HG02610 (cell line): Measurements from ENCODE around the gene STMN3.

ENCODE experiments used
- ATAC-seq: cut with Tn5 transposase; IDR thresholded peaks from one replicate; pipeline ENCODE4 v1.9.1; 2021; ENCODE audit warnings: mild to moderate bottlenecking, moderate library complexity; ENCODE audit not compliant: unreplicated experiment

STMN3 gene

DNA sequence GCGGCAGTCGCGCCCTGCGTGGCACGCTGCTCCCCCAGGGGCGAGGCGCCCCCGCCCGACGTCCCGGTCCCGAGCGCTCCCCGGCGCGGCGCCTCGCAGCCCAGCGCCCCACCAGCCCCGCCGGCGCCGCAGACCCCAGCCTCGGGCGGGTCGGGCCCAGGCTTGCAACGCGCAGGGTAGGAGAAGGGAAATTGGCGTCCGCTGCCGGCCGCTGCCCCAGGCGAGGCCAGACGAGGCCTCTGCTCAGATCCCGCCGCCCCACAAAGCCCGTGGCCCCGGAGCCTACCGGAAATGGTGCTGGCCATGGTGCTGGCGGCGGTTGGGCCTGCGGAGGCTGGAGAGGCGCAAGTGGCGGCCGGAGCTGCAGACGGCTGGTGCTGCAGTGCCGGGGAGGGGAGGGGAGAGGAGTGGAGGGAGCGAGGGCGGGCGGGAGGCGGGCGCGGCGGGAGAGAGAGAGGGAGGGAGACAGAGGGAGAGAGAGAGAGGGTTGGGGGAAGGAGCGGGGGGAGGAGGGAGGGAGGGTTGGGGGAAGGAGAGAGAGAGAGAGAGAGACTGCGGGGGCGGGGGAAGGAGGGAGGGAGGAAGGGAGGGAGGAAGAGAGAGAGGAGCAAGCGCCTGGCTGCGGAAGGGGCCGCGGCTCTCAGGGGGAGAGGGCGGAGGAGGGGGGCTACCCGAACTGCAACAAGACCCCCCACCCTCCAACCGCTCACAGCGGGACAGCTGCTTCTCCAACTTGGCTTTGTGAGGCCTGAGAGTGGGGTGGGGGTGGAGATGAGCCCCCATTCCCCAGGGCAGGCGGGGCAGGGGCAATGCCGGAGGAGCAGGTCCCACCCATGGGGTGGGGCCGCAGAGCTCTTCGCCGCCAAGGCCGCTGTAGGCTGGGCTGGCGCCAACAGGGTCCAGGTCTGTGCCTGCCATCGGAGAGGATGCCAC, at the start of gene STMN3:
Gene STMN3 (minus strand): TSS at position 384 of the 933 bp plus-strand sequence. CDS start 79 bp downstream, at position 305.
- ATAC-seq = no peak

DNA sequence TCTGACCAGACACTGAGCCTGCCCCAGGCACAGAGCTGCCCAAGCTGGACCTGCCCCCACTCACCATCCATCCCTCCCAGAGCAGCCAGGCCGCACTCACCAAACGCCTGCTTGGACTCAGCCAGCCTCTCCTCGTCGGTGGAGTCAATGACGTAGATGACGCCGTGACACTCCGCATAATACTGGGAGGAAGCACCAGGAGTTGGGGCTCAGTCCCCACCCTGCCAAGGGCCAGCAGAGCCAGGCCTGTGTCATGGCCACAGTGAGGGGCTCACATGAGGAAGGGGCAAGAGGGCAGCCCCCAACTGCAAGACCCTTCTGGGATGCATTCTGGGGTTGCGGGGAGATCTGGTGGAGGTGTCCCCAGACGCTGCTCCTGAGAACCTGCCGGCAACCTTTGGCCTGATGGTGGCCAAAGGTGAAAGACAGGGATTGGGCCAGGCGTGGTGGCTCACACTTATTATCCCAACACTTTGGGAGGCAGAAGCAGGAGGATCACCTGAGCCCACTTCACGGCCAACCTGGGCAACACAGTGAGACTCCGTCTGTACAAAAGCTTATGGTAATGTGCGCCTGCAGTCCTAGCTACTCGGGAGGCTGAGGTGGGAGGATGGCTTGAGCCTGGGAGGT, 48.9 kb upstream of the STMN3 start:
- ATAC-seq = no peak

DNA sequence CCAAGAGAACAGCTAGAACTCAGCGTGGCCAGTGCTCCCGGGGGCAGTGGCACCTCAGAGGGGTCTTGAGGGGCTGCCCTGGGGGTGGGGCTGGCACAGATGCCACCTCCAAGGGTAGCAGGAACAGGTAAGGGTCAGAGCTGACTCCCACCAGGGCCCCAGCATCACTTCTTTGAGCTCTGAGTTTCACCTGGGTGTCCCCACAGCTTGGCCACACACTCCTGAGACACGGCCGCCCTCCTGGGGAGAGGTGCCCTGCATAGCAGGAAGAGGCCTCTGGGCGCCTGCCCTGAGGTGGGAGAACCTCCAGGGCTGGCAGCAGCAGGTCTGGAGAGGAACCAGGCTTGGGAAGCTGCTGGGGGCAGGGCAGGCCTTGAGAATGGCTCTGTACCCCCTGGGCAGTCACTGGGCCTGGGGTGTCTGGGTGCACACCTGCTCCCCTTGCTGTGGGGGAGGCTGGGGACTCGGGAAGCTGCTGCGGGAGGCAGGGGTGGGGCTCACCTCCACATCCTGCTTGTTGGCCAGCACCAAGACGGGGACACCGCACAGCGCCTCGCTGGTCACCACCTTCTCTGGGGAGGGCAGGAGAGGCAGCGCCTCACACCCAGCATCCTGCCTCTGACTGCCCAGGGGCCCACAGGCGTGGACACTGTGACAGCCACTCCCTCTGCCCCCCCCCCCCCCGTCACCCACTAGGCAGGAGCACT, 48.3 kb upstream of the STMN3 start:
- no peak for ATAC-seq

DNA sequence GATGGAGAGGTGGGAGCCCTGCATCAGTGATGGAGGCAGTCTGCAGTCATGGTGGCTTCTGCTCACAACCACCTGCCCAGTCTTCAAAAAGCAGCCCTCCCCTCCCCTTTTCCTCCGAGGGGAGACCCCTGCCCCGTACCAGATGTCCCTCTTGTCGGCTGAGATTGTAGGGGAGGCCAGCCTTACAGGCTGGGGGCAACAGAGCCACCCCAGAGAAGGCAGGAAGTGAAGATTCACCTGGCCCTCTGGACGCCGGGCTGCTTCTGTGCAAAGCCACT, 47.8 kb upstream of the STMN3 start:
- no peak for ATAC-seq

DNA sequence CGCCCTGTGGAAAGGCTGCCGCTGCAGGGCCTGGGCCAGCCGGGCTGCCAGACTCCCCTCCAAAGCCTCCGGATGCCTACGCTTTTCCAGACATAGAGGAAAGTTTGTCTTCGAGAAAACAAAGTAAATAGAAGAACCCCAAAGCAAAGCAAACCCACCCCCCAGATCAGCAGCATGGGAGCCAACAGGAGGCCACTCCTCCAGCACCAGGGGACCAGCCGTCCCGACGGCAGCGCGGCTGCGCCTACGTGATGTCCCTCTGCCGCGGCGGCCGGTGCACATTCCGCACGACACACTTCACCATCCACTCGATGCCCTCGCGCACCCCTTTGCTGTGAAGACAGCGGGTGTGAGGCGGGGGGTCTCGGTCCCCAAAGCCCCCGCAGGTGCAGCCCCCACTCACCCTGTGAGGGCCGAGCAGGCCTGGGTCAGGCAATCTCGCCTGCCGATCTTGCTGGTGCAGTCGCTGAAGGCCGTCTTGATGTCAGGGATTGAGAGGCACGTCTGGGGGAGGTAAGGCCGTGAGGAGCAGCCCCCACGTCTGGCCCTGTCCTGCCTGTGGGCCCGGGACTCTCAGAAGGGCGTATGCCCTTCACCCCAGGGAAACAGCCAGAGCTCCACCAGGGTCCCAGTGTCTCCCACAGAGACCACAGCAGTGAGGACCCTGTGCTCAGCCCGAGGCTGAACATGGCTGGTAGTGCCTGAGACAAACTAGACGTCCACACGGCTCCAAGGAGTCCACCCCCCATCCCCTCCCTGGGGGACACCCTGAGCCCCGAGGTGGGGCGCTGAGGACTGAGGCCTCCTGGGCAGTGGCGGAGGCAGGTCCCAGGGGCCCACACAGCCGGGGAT, 47.2 kb upstream of the STMN3 start:
- ATAC-seq = no peak

DNA sequence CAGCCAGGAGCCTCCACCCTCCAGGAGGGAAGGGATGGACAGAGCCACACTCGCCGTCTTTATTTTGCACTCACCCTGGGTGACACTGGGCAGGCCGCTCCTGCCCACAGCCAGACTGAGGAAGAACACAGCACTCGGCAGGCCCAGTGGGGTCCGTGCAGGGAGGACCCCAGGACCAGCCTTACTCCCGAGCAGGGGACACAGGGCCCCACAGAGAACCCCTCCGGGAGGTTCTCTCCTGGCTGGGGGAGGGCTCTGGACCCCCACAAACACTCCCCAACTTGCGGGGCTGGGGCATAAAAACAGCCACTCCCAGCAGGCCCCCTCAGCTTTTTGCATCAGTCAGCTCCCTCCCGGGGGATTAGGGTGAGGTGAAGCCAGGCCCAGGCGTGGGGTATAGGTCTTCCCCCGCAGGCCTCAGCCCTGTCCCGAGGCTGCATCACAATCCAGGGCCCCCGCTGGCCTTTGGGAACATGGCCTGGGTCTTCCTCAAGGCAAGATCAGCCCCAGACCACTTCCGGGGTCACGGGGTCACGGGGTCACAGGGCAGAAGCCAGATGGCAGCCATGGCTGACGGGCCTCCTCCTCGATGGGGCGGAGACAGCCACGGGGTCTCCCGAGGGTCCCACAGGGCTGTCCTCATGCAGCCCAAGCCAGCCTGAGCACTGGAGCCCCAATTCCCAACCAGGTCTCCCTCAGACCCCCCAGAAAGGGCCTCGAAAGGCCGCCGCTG, 46.4 kb upstream of the STMN3 start:
- no peak for ATAC-seq

DNA sequence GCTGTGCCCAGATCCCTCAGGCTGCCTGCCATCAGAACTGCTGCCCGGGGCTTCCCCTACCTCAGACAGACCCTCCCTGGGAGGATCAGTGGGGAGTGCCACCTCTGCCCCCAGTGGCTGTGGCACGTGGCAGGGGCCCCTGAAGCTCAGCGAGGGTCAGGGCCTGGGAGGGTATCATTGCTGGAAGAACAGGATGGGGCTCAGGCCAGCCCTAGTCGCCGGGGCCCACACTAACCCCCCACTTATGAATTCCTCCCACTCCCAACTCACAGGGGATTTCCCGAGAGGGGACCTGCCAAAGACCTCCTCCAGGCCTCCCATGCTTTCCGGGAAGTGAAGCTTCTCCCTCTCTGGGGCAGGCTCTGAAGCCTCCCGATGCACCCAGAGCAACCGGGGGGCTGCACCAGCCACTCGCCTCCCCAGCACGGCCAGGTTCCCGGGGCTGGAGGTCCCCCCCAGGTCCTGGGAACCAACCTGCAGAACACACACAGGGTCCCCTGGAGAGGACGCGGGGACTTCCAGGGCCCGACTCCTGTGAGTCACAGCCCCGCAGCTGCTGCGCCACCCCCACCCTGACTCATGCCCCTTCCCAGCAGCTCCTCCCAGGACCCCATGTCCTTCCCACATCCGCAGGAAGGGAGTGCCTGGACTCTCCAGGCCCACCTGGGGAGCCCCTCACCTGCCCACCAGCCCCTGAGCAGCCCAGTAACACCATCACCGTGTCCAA, 45.7 kb upstream of the STMN3 start:
- no peak for ATAC-seq

DNA sequence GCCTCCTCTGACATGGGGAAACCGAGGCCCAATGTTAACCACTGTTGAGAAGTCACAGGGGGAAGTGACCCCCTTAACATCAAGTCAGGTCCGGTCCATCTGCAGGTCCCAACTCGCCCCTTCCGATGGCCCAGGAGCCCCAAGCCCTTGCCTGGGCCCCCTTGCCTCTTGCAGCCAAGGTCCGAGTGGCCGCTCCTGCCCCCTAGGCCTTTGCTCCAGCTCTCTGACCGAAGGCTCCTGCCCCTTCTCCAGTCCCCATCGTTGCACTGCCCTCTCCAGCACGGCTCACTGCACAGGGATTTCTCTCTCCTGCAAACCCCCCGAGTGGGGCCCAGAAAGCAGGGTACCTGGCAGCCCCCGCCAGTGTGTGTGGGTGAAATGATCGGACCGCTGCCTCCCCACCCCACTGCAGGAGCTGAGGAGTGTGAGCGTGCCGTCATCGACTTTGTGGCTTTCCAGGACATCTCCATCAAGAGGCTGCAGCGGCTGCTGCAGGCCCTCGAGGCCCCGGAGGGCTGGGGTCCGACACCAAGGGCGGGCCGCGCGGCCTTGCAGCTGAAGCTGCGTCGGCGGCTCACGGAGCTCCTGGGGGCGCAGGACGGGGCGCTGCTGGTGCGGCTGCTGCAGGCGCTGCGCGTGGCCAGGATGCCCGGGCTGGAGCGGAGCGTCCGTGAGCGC, 44.8 kb upstream of the STMN3 start:
- ATAC-seq = no peak

DNA sequence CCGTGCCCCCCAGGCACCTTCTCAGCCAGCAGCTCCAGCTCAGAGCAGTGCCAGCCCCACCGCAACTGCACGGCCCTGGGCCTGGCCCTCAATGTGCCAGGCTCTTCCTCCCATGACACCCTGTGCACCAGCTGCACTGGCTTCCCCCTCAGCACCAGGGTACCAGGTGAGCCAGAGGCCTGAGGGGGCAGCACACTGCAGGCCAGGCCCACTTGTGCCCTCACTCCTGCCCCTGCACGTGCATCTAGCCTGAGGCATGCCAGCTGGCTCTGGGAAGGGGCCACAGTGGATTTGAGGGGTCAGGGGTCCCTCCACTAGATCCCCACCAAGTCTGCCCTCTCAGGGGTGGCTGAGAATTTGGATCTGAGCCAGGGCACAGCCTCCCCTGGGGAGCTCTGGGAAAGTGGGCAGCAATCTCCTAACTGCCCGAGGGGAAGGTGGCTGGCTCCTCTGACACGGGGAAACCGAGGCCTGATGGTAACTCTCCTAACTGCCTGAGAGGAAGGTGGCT, 44.2 kb upstream of the STMN3 start:
- no peak for ATAC-seq

DNA sequence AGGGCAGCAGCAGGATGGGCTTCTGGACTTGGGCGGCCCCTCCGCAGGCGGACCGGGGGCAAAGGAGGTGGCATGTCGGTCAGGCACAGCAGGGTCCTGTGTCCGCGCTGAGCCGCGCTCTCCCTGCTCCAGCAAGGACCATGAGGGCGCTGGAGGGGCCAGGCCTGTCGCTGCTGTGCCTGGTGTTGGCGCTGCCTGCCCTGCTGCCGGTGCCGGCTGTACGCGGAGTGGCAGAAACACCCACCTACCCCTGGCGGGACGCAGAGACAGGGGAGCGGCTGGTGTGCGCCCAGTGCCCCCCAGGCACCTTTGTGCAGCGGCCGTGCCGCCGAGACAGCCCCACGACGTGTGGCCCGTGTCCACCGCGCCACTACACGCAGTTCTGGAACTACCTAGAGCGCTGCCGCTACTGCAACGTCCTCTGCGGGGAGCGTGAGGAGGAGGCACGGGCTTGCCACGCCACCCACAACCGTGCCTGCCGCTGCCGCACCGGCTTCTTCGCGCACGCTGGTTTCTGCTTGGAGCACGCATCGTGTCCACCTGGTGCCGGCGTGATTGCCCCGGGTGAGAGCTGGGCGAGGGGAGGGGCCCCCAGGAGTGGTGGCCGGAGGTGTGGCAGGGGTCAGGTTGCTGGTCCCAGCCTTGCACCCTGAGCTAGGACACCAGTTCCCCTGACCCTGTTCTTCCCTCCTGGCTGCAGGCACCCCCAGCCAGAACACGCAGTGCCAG, 43.6 kb upstream of the STMN3 start, which contains the start of gene TNFRSF6B:
Gene TNFRSF6B (plus strand): TSS at position 25 of the 729 bp plus-strand sequence. CDS start 116 bp downstream, at position 141.
- no peak for ATAC-seq

DNA sequence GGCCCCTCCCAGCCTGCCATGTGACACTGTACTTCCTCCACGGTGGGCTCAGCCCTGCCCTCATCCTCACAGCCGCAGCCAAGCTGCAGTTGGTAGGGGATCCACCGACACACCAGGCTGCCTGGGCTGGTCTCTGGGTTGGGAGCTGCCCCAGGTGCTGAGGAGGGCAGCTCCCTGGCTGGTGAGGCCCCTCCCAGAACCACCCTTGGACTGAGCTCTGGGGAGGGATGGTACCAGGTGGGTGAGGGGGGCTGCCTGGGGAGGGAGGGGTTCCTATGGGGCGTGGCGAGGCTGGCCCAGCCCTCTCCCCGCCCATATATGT, 43.0 kb upstream of the STMN3 start:
- no peak for ATAC-seq

DNA sequence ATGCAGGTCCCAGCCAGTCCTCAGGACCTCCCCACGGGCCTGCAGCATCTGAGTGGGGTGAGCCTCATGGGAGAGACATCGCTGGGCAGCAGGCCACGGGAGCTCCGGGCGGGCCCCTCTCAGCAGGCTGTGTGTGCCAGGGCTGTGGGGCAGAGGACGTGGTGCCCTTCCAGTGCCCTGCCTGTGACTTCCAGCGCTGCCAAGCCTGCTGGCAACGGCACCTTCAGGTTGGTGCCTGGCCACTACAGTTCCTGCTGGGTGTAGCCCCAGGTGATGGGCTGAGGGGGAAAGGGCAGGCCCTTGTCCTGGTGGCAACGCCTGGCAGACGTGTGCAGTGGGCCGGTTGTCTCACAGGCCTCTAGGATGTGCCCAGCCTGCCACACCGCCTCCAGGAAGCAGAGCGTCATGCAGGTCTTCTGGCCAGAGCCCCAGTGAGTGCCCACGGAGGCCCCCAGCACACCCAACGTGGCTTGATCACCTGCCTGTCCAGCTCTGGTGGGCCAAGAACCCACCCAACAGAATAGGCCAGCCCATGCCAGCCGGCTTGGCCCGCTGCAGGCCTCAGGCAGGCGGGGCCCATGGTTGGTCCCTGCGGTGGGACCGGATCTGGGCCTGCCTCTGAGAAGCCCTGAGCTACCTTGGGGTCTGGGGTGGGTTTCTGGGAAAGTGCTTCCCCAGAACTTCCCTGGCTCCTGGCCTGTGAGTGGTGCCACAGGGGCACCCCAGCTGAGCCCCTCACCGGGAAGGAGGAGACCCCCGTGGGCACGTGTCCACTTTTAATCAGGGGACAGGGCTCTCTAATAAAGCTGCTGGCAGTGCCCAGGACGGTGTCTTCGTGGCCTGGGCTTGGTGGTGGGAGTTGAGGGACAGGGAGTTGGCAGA, 42.4 kb upstream of the STMN3 start:
- no peak for ATAC-seq

DNA sequence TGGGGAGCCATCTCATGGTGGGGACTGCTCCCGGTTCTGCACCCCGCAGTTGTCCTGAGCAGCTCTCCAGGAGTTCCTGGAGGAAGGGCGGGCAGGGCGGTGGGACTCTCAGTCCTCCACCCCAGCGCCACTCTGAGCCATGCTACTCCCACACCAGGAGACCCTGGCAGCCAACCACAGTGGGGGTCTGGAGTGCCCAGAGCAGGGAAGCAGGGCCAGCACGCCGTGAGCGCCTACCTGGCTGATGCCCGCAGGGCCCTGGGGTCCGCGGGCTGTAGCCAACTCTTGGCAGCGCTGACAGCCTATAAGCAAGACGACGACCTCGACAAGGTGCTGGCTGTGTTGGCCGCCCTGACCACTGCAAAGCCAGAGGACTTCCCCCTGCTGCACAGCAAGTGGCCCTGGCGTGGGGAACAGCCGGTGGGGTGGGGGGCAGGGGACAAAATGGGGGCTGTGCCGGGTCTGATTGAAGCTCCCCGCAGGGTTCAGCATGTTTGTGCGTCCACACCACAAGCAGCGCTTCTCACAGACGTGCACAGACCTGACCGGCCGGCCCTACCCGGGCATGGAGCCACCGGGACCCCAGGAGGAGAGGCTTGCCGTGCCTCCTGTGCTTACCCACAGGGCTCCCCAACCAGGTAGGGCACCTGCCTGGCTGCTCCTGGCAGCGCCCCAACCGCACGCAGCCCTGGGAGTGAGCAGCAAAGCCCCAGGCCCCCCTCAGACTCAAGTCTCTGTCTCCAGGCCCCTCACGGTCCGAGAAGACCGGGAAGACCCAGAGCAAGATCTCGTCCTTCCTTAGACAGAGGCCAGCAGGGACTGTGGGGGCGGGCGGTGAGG, 41.6 kb upstream of the STMN3 start:
- ATAC-seq = no peak

DNA sequence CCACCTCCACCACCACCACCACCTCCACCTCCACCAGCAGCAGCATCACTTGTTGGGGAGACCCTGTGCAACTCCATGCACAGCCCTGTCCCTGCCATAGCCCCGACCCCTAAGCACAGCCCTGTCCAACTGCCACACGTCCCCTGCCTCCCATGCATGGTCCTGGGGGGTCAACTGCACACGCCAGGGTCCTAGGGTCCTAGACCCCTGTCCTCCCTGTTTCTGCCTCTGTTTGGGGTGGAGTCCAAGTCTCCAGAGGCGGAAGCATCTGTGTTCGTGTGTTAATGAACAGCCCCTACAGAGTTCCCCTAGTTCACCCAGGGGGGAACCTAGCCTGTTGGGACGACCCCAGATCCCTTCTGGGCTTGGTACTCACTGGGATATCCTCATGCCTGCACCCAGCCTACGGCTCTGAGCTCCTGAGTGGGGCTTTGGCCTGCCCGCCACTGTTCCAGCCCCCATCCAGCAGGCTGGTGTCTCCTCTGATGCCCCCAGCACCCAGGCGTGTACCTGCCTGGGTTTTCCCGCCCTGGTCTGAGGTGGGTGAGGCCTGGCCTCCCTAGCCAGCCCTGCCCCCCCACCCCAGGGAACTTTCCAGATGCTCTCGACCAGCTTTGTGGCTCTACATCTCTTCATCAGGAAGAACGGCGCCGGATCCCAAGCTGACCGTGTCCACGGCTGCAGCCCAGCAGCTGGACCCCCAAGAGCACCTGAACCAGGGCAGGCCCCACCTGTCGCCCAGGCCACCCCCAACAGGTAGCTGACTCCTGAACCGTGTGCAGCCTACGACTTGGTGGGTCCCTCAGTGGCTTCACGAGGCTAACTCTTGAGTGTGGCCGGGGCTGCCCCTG, 40.7 kb upstream of the STMN3 start:
- ATAC-seq = no peak

DNA sequence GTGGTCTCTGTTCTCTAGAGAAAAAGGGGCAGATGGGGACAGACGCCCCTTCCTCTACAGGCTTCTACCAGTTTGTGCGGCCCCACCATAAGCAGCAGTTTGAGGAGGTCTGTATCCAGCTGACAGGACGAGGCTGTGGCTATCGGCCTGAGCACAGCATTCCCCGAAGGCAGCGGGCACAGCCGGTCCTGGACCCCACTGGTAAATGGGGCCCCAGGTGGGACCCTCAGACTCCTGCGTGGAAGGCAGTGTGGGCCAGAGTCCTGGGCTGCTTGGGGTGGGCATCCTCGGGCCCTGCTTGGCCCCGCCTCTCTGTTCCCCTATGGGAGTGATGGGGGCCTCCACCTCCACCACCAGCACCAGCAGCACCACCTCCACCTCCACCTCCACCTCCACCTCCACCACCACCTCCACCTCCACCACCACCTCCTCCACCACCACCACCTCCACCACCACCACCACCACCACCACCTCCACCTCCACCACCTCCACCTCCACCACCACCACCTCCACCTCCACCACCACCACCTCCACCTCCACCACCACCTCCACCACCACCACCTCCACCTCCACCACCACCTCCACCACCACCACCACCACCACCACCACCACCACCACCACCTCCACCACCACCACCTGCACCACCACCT, 40.0 kb upstream of the STMN3 start:
- no peak for ATAC-seq
